Body of pancreas (tissue), 4 donors: ENCODE results near the gene DPEP1. TPM values are rescaled to one million over a fixed set of nuclear protein-coding genes. Genes with fewer than 3 reads are reported as not detected.
"Not testable (repeated sequence)": the region's sequence is repeated elsewhere in the genome, so short reads cannot be mapped to it uniquely, and the experiment has no call there.

Experiments used
- ATAC-seq: fragments of 150-250 bp; one replicate; pipeline ENCODE4 v1.9.1; 2016
- DNase-seq, 4 donors: peaks; one replicate each; pipeline ENCODE4 v3.0.0-alpha.2; 2019
- H3K27ac ChIP-seq, 4 donors: fragments of 200-600 bp; sonication (generic); 1 replicate in 3 of 4; 2 replicates in 1 of 4; pipeline versions ENCODE4 v1.5.1 to v1.6.1; 2016 to 2019; ENCODE audit warnings: mild to moderate bottlenecking in 1 of 4, mixed read lengths in 1 of 4, moderate library complexity in 1 of 4
- H3K27me3 ChIP-seq, 2 donors: fragments of 200-600 bp; sonication (generic); one replicate each; pipeline ENCODE4 v1.6.0; 2016; ENCODE audit warnings: mild to moderate bottlenecking in 1 of 2
- H3K36me3 ChIP-seq, 2 donors: fragments of 200-600 bp; sonication (generic); replicated peaks in 1 of 2; 2 replicates each; pipeline ENCODE4 v1.5.1; 2016; ENCODE audit warnings: low read depth in 2 of 2; ENCODE audit not compliant: insufficient read depth in 1 of 2
- H3K4me1 ChIP-seq: fragments of 200-600 bp; sonication (generic); one replicate; pipeline ENCODE4 v1.6.0; 2016
- H3K4me3 ChIP-seq, 2 donors: fragments of 200-600 bp; sonication (generic); 1 replicate in 1 of 2; 2 replicates in 1 of 2; pipeline ENCODE4 v1.5.1; 2016 to 2019
- H3K9me3 ChIP-seq, 3 donors: fragments of 200-600 bp; sonication (generic); 1 replicate in 2 of 3; 2 replicates in 1 of 3; pipeline ENCODE4 v1.5.1; 2016
- CTCF ChIP-seq, 7 experiments: fragments of 450-650 bp in 4 of 7; fragments of 200-600 bp in 3 of 7; sonication (generic) in 3 of 7; IDR thresholded peaks; one replicate each; pipeline ENCODE4 v1.5.1; 2016 to 2019; ENCODE audit warnings: antibody characterized with exemption in 7 of 7
- POLR2A ChIP-seq, 3 donors: fragments of 450-650 bp; IDR thresholded peaks; one replicate each; pipeline ENCODE4 v1.6.1; 2016; ENCODE audit warnings: antibody characterized with exemption in 3 of 3, mild to moderate bottlenecking in 2 of 3
- WGBS, 2 donors: methylation state at CpG; one replicate each; pipeline ENCODE4 v1.1.5; 2017; 5-methylcytosine and 5-hydroxymethylcytosine counted together
- intact Hi-C: fragments of 100-400 bp; cut with DNase I; formaldehyde crosslinking; loops from one replicate; pipeline ENCODE4 v1.15.1; 2023
- total RNA-seq, 2 donors: library from RNA; depleted of rRNA; stranded (reverse); fragments of >200 nt; gene quantifications; one replicate each; pipeline ENCODE4 v1.1.0, GENCODE V29; 2016

Gene DPEP1
- total RNA-seq, 2 donors from 2014 or later = 116 to 147 TPM

- Histone ChIP-seq H3K36me3 (peaks cover 5 to 16% of the 10 kb centered on the region in 2 donors), H3K4me3 (no peak overlapping the region), H3K27ac (no peak overlapping the region), H3K27me3 (no peaks in the 10 kb centered on the region), H3K9me3 (no peaks in the 10 kb centered on the region), H3K4me1 (peaks cover 34% of the 10 kb centered on the region)
- intact Hi-C loops = no loop called here
- no peak for DNase-seq
- TF ChIP-seq POLR2A (IDR thresholded peaks at IDR 0.05) (no peak), CTCF (IDR thresholded peaks at IDR 0.05) (no peak)
- no peak for ATAC-seq
- 81 to 83% methylated on average over 22 to 30 of the region's 30 CpGs for WGBS, 2 donors
Observed at GRCh38 chr16:89567656-89568594, 45.5 kb upstream of the DPEP1 start.

GRCh38 chr16:89569506-89570341, 43.7 kb upstream of the DPEP1 start:
- Histone ChIP-seq H3K4me1 (peaks cover 22% of the 10 kb centered on the region), H3K27me3 (no peaks in the 10 kb centered on the region), H3K36me3 (no peaks in the 10 kb centered on the region), H3K9me3 (no peaks in the 10 kb centered on the region), H3K27ac (no peak overlapping the region), H3K4me3 (no peak overlapping the region)
- TF ChIP-seq POLR2A (IDR thresholded peaks at IDR 0.05) (no peak), CTCF (IDR thresholded peaks at IDR 0.05) (no peak)
- intact Hi-C loops = no loop called here
- no peak for ATAC-seq
- WGBS, 2 donors = 70 to 83% methylated on average over 4 to 23 of the region's 23 CpGs
- no peak for DNase-seq

GRCh38 chr16:89570342-89570923, 43.0 kb upstream of the DPEP1 start:
- peaks cover 0 to 5% of the 10 kb centered on the region in 2 donors for H3K27me3 ChIP-seq
- no peak for DNase-seq
- intact Hi-C loops = no loop called here

GRCh38 chr16:89570983-89571598, 42.4 kb upstream of the DPEP1 start:
- WGBS, 2 donors = 78 to 85% methylated on average over 13 to 14 of the region's 36 CpGs
- H3K9me3 ChIP-seq, DNase-seq, H3K36me3 ChIP-seq, H3K27me3 ChIP-seq, H3K4me3 ChIP-seq, ATAC-seq, intact Hi-C loops, H3K27ac ChIP-seq: not testable (repeated sequence)
- H3K4me1 ChIP-seq = peaks cover 20% of the 10 kb centered on the region

More at GRCh38 chr16:89570342-89570923, 43.0 kb upstream of the DPEP1 start:
- no peak for ATAC-seq
- H3K4me3 ChIP-seq = no peak overlapping the region
- TF ChIP-seq POLR2A (IDR thresholded peaks at IDR 0.05) = no peak
- TF ChIP-seq CTCF (IDR thresholded peaks at IDR 0.05) = no peak
- WGBS, 2 donors = 67 to 68% methylated on average over 21 to 24 of the region's 30 CpGs
- no peaks in the 10 kb centered on the region for H3K9me3 ChIP-seq
- H3K4me1 ChIP-seq = peaks cover 22% of the 10 kb centered on the region
- H3K36me3 ChIP-seq = no peaks in the 10 kb centered on the region
- no peak overlapping the region for H3K27ac ChIP-seq
